ENCODE results near the gene CMTM6.

DNA sequence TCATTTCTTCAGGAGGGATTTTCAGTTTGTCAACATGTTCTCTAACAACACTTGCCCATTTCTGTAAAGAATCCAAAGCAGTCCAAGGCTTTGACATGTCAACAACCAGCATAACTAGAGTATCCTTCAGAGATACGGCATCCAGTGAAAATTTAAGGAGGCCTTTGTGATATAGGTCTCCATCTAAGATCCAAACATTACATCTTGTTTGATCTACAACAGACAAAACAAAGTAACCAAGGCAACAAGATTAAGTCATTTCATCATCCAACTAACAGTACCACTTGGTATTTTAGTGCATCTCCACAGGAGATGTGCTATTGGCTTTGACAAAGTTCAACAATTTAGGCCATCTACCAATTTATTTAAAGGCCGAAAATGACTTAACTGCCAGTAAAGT lies 42.2 kb upstream of the CMTM6 start:
- TF ChIP-seq NBN (IDR thresholded peaks at IDR 0.05; ENCODE audit: low read depth): no peak
- TF ChIP-seq CHD1 (IDR thresholded peaks at IDR 0.05; ENCODE audit: low read length): no peak
- TF ChIP-seq, protein P1, sequence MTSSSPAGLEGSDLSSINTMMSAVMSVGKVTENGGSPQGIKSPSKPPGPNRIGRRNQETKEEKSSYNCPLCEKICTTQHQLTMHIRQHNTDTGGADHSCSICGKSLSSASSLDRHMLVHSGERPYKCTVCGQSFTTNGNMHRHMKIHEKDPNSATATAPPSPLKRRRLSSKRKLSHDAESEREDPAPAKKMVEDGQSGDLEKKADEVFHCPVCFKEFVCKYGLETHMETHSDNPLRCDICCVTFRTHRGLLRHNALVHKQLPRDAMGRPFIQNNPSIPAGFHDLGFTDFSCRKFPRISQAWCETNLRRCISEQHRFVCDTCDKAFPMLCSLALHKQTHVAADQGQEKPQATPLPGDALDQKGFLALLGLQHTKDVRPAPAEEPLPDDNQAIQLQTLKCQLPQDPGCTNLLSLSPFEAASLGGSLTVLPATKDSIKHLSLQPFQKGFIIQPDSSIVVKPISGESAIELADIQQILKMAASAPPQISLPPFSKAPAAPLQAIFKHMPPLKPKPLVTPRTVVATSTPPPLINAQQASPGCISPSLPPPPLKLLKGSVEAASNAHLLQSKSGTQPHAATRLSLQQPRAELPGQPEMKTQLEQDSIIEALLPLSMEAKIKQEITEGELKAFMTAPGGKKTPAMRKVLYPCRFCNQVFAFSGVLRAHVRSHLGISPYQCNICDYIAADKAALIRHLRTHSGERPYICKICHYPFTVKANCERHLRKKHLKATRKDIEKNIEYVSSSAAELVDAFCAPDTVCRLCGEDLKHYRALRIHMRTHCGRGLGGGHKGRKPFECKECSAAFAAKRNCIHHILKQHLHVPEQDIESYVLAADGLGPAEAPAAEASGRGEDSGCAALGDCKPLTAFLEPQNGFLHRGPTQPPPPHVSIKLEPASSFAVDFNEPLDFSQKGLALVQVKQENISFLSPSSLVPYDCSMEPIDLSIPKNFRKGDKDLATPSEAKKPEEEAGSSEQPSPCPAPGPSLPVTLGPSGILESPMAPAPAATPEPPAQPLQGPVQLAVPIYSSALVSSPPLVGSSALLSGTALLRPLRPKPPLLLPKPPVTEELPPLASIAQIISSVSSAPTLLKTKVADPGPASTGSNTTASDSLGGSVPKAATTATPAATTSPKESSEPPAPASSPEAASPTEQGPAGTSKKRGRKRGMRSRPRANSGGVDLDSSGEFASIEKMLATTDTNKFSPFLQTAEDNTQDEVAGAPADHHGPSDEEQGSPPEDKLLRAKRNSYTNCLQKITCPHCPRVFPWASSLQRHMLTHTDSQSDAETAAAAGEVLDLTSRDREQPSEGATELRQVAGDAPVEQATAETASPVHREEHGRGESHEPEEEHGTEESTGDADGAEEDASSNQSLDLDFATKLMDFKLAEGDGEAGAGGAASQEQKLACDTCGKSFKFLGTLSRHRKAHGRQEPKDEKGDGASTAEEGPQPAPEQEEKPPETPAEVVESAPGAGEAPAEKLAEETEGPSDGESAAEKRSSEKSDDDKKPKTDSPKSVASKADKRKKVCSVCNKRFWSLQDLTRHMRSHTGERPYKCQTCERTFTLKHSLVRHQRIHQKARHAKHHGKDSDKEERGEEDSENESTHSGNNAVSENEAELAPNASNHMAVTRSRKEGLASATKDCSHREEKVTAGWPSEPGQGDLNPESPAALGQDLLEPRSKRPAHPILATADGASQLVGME (CRISPR knock-in tag; IDR thresholded peaks at IDR 0.05): no peak
- TF ChIP-seq, protein P2, sequence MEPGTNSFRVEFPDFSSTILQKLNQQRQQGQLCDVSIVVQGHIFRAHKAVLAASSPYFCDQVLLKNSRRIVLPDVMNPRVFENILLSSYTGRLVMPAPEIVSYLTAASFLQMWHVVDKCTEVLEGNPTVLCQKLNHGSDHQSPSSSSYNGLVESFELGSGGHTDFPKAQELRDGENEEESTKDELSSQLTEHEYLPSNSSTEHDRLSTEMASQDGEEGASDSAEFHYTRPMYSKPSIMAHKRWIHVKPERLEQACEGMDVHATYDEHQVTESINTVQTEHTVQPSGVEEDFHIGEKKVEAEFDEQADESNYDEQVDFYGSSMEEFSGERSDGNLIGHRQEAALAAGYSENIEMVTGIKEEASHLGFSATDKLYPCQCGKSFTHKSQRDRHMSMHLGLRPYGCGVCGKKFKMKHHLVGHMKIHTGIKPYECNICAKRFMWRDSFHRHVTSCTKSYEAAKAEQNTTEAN (CRISPR knock-in tag; IDR thresholded peaks at IDR 0.05): no peak
- no peak for TF ChIP-seq POLR2A (conservative IDR thresholded peaks at IDR 0.05)
- TF ChIP-seq, protein P3, sequence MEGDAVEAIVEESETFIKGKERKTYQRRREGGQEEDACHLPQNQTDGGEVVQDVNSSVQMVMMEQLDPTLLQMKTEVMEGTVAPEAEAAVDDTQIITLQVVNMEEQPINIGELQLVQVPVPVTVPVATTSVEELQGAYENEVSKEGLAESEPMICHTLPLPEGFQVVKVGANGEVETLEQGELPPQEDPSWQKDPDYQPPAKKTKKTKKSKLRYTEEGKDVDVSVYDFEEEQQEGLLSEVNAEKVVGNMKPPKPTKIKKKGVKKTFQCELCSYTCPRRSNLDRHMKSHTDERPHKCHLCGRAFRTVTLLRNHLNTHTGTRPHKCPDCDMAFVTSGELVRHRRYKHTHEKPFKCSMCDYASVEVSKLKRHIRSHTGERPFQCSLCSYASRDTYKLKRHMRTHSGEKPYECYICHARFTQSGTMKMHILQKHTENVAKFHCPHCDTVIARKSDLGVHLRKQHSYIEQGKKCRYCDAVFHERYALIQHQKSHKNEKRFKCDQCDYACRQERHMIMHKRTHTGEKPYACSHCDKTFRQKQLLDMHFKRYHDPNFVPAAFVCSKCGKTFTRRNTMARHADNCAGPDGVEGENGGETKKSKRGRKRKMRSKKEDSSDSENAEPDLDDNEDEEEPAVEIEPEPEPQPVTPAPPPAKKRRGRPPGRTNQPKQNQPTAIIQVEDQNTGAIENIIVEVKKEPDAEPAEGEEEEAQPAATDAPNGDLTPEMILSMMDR (IDR thresholded peaks at IDR 0.05 in 2 of 3, conservative IDR thresholded peaks at IDR 0.05 in 1 of 3; ENCODE audit: insufficient read depth in 2 of 3, low read depth in 1 of 3, low read length in 3 of 3): no peak
- TF ChIP-seq, protein P4, sequence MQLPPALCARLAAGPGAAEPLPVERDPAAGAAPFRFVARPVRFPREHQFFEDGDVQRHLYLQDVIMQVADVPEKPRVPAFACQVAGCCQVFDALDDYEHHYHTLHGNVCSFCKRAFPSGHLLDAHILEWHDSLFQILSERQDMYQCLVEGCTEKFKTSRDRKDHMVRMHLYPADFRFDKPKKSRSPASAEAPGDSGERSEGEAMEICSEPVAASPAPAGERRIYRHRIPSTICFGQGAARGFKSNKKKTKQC (CRISPR knock-in tag; IDR thresholded peaks at IDR 0.05): no peak
- TF ChIP-seq MYC (IDR thresholded peaks at IDR 0.05; ENCODE audit: low read depth, low read length): no peak
- no peak for TF ChIP-seq MYC (CRISPR knock-in tag; IDR thresholded peaks at IDR 0.05; ENCODE audit: borderline replicate concordance, low read depth)
- TF ChIP-seq BCOR (IDR thresholded peaks at IDR 0.05): no peak
- no peak for TF ChIP-seq EZH2 (IDR thresholded peaks at IDR 0.05; ENCODE audit: borderline replicate concordance, low read depth, low read length)

Data from K562 (cell line).